GM21447 (cell line): Measurements from ENCODE around the gene TNFAIP2.
A peak's percentile ranks its signal among the peaks of the same experiment; 100 is the strongest.

ENCODE experiments used
- ATAC-seq: cut with Tn5 transposase; IDR thresholded peaks from one replicate; pipeline ENCODE4 v1.9.1; 2021; ENCODE audit not compliant: unreplicated experiment

TNFAIP2 gene

GRCh38 chr14:103122947-103123633 is at the start of gene TNFAIP2:
Gene TNFAIP2, plus strand, starts transcription at chr14:103123461. Its CDS starts 2,997 bp downstream, at chr14:103126458.
- no peak for ATAC-seq

- no peak for ATAC-seq
Measured at GRCh38 chr14:103073876-103074728, 49.2 kb upstream of the TNFAIP2 start.

GRCh38 chr14:103074729-103075367 is 48.4 kb upstream of the TNFAIP2 start:
- ATAC-seq: no peak

GRCh38 chr14:103078420-103078749 is 44.9 kb upstream of the TNFAIP2 start:
- peak; percentile 51 for ATAC-seq

GRCh38 chr14:103078860-103079587 is 44.2 kb upstream of the TNFAIP2 start:
- ATAC-seq: no peak

- ATAC-seq: no peak
Measured at GRCh38 chr14:103081951-103082350, 41.3 kb upstream of the TNFAIP2 start.

- no peak for ATAC-seq
Measured at GRCh38 chr14:103084021-103084919, 39.0 kb upstream of the TNFAIP2 start, which contains the start of gene LBHD2. Gene LBHD2, plus strand, starts transcription at chr14:103084210. Its CDS starts 1,803 bp downstream, at chr14:103086013.

- ATAC-seq: no peak
Measured at GRCh38 chr14:103085106-103086091, 37.9 kb upstream of the TNFAIP2 start.

GRCh38 chr14:103086771-103087342 is 36.4 kb upstream of the TNFAIP2 start:
- no peak for ATAC-seq

- no peak for ATAC-seq
Measured at GRCh38 chr14:103087343-103087835, 35.9 kb upstream of the TNFAIP2 start.

GRCh38 chr14:103088921-103089320 is 34.3 kb upstream of the TNFAIP2 start:
- ATAC-seq: no peak

- no peak for ATAC-seq
Measured at GRCh38 chr14:103089386-103090335, 33.6 kb upstream of the TNFAIP2 start.

- no peak for ATAC-seq
Measured at GRCh38 chr14:103090481-103091020, 32.7 kb upstream of the TNFAIP2 start.

GRCh38 chr14:103091041-103091882 is 32.0 kb upstream of the TNFAIP2 start:
- ATAC-seq: no peak

- no peak for ATAC-seq
Measured at GRCh38 chr14:103091883-103092222, 31.4 kb upstream of the TNFAIP2 start.

- ATAC-seq: no peak
Measured at GRCh38 chr14:103093856-103094405, 29.3 kb upstream of the TNFAIP2 start.
